T-cell (primary cell): Measurements from ENCODE around the gene CGB3. TPM values are rescaled to one million over a fixed set of nuclear protein-coding genes. Genes with fewer than 3 reads are reported as not detected.

Source experiments
- ATAC-seq, 4 experiments: fragments of 200-7000 bp in 3 of 4; fragments of 150-1000 bp in 1 of 4; cut with Tn5 transposase; replicated peaks in 1 of 4; 1 replicate in 3 of 4; 2 replicates in 1 of 4; pipeline ENCODE4 v1.10.0; 2021; ENCODE audit warnings: moderate library complexity in 3 of 4, mild to moderate bottlenecking in 2 of 4, moderate number of reproducible peaks in 1 of 4
- CTCF ChIA-PET, 2 donors: fragments of 300-600 bp; sonication (Branson Sonifier 250); formaldehyde crosslinking; loops; one replicate each; lab custom pipeline; 2022; ENCODE audit warnings: antibody characterized with exemption in 2 of 2; lab: Charles Lee
- POLR2A ChIA-PET, 2 donors: fragments of 300-600 bp; sonication (Branson Sonifier 250); formaldehyde crosslinking; loops; one replicate each; lab custom pipeline; 2022; ENCODE audit warnings: antibody characterized with exemption in 2 of 2; lab: Charles Lee
- DNase-seq, 35 experiments: peaks; one replicate each; pipeline versions ENCODE4 v3.0.0 to v3.0.0-alpha.2; 2013 to 2023
- H3K27ac ChIP-seq: one replicate; pipeline ENCODE4 v1.5.1; 2013; ENCODE audit warnings: low read length
- H3K27me3 ChIP-seq, 2 experiments: replicated peaks in 1 of 2; 1 replicate in 1 of 2; 2 replicates in 1 of 2; pipeline versions ENCODE4 v1.6.1 to v1.7.0; 2013; ENCODE audit warnings: low read length in 1 of 2, mixed read lengths in 1 of 2; ENCODE audit not compliant: control insufficient read depth in 2 of 2, insufficient read depth in 2 of 2; ENCODE audit errors: extremely low read depth in 1 of 2
- H3K36me3 ChIP-seq, 2 donors: 1 replicate in 1 of 2; 2 replicates in 1 of 2; pipeline versions ENCODE4 v1.6.1 to v1.7.0; 2013; ENCODE audit warnings: low read length in 1 of 2; ENCODE audit not compliant: control insufficient read depth in 2 of 2, insufficient read depth in 1 of 2; ENCODE audit errors: extremely low read depth in 1 of 2
- H3K4me1 ChIP-seq, 2 experiments: 1 replicate in 1 of 2; 2 replicates in 1 of 2; pipeline versions ENCODE4 v1.6.1 to v1.7.0; 2013; ENCODE audit warnings: low read length in 2 of 2, mixed read lengths in 1 of 2; ENCODE audit not compliant: insufficient read depth in 2 of 2, control insufficient read depth in 1 of 2; ENCODE audit errors: extremely low read depth in 1 of 2
- H3K4me3 ChIP-seq, 2 donors: 1 replicate in 1 of 2; 2 replicates in 1 of 2; pipeline versions ENCODE4 v1.5.1 to v1.7.0; 2013; ENCODE audit warnings: mild to moderate bottlenecking in 2 of 2, low read length in 1 of 2, moderate library complexity in 1 of 2; ENCODE audit not compliant: control insufficient read depth in 1 of 2; ENCODE audit errors: extremely low read depth in 1 of 2
- H3K9me3 ChIP-seq: 2 replicates; pipeline ENCODE4 v1.7.0; 2013
- H3K27ac Mint-ChIP-seq, 2 donors: one replicate each; pipeline ENCODE4 v1.8.0; 2020 to 2021; ENCODE audit warnings: mild to moderate bottlenecking in 2 of 2, mixed read lengths in 2 of 2
- H3K27me3 Mint-ChIP-seq, 2 donors: one replicate each; pipeline ENCODE4 v1.8.0; 2021 to 2022; ENCODE audit warnings: mixed read lengths in 2 of 2
- H3K36me3 Mint-ChIP-seq: one replicate; pipeline ENCODE4 v1.8.0; 2021; ENCODE audit warnings: mixed read lengths
- H3K4me1 Mint-ChIP-seq, 3 donors: one replicate each; pipeline ENCODE4 v1.8.0; 2020 to 2022; ENCODE audit warnings: mixed read lengths in 3 of 3, mild to moderate bottlenecking in 1 of 3
- H3K4me3 Mint-ChIP-seq, 3 donors: one replicate each; pipeline ENCODE4 v1.8.0; 2020 to 2022; ENCODE audit warnings: mild to moderate bottlenecking in 3 of 3, mixed read lengths in 3 of 3, moderate library complexity in 3 of 3
- H3K9me3 Mint-ChIP-seq, 3 donors: one replicate each; pipeline ENCODE4 v1.8.0; 2020 to 2022; ENCODE audit warnings: mixed read lengths in 3 of 3
- WGBS: methylation state at CpG from one replicate; pipeline ENCODE4 v1.1.5; 2013; ENCODE audit warnings: missing lambda C conversion rate; ENCODE audit not compliant: insufficient coverage; 5-methylcytosine and 5-hydroxymethylcytosine counted together
- total RNA-seq, 35 experiments: library from RNA in 6 of 35; stranded (reverse) in 6 of 35; fragments of 120-200 nt in 1 of 35; gene quantifications; one replicate each; pipeline versions ENCODE4 v1.2.1 to v1.2.4 and lab custom pipeline; 2013 to 2026

The CGB3 gene
- total RNA-seq, 5 donors from 2014 or later (not counting 1 experiment from before 2014, with no cell fraction given): not detected

DNA sequence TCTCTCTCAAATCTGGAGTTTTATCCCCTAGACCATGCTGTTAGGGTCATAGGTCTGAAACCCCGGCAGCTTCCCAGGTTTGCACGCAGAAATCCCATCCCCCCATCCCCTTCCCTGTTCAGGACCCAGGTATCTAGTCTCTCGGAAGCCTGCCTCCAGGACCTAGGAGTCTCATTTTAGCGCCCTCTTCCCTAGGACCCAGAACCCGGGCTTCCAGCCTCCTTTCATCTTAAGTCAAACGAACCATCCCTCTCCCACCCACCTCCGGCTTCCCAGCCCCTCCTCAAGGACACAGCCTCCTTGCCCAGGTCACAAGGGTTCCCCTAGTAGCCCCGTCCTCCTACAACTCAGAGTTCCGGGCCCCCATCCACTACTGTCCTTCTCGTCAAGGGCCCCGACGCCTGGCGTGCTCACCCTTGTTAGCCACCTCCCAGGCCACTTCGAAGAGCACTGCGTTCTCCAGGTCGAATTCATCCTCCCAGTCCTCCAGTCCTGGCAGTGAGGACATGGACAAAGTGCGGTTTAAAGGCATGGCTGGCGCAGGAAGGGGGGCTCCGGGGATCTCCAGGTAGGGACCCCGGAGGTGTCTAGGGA is 31.5 kb downstream of the CGB3 start:
- peak overlapping the region; percentile 92 to 95 (median 94) for H3K4me3 Mint-ChIP-seq
- ChIA-PET POLR2A (interaction anchor here in 1 of 2 donors (0.6 to 1.1 kb wide), 3 partner anchors 121 to 882 kb away, joined by 3 to 5 read pairs (median 3); partner anchors contain the start of gene PLA2G4C), CTCF (interaction anchor here (0.9 to 1.9 kb wide), 18 partner anchors 9 to 858 kb away, joined by 3 to 16 read pairs (median 4); partner anchors contain the start of genes NUCB1 (in 1 of the 2) and PTOV1 (in 1 of the 2))
- peak in 4 of 35 experiments; percentile 11 to 13 (median 11) for DNase-seq
- Histone ChIP-seq H3K9me3 (no peaks in the 10 kb centered on the region), H3K4me3 (peak overlapping the region; percentile 84 to 95), H3K4me1 (peaks cover 3 to 41% of the 10 kb centered on the region in 2 experiments), H3K27ac (peak overlapping the region; percentile 72), H3K36me3 (peaks cover 0 to 10% of the 10 kb centered on the region in 2 donors), H3K27me3 (no peaks in the 10 kb centered on the region)
- peak overlapping the region; percentile 92 to 95 for H3K27ac Mint-ChIP-seq
- H3K9me3 Mint-ChIP-seq: no peaks in the 10 kb centered on the region
- 0% methylated on average over 16 of the region's 20 CpGs for WGBS
- H3K36me3 Mint-ChIP-seq: peaks cover 11% of the 10 kb centered on the region
- ATAC-seq: no peak
- peaks cover 37 to 57% (median 46%) of the 10 kb centered on the region in 3 donors for H3K4me1 Mint-ChIP-seq
- H3K27me3 Mint-ChIP-seq: no peaks in the 10 kb centered on the region

DNA sequence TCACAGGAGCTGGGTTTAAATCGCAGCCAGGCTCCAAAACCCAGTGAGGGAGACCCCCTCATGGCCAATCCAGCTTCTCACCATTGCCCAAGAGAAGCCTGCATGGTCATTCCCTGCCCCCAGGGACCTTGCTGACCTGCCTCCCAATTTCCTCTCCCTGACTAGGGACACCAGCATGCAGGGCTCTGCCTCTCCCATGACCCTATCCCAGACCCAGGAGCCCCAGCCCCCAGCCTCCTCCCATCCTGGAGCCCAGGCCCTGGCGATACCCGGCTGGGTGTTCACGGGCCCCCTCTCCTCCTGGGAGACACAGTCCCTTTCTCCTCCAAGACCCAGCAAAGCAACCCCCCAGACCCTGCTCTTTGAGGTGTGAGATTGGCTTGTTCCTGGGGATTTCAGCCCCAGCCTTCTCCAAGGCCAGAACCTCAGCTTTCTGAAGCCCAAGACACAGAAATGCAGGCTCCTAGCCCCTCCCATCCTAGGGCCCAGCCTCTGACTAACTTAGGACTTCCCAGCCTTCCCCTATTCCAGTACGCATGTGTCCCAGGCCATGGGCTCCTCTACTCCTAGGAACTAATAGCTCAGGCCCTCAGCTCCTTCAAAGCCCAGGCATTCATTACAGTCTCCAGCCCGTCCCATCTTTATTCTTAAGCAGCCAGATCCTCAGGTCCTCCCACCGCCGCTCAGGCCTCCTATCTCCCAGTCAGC is 32.1 kb downstream of the CGB3 start:
- peaks cover 3 to 41% of the 10 kb centered on the region in 2 experiments for H3K4me1 ChIP-seq
- DNase-seq (no peak), ATAC-seq (no peak)
- no peaks in the 10 kb centered on the region for H3K9me3 ChIP-seq
- Mint-ChIP-seq H3K9me3 (no peaks in the 10 kb centered on the region), H3K27ac (peak overlapping the region; percentile 92 to 95), H3K4me3 (peak overlapping the region; percentile 92 to 95 (median 94)), H3K36me3 (peaks cover 14% of the 10 kb centered on the region), H3K4me1 (peaks cover 37 to 59% (median 44%) of the 10 kb centered on the region in 3 donors), H3K27me3 (no peaks in the 10 kb centered on the region)
- peaks cover 0 to 10% of the 10 kb centered on the region in 2 donors for H3K36me3 ChIP-seq
- H3K4me3 ChIP-seq: peak overlapping the region; percentile 84 to 95
- H3K27ac ChIP-seq: no peak overlapping the region
- H3K27me3 ChIP-seq: no peaks in the 10 kb centered on the region
- ChIA-PET CTCF (interaction anchor here in 1 of 2 donors (0.6 to 1.9 kb wide), 3 partner anchors 9 to 232 kb away, joined by 3 to 16 read pairs (median 3); no protein-coding TSS in a partner anchor), POLR2A (interaction anchor here in 1 of 2 donors (0.6 kb wide), 1 partner anchor 882 kb away, joined by 3 read pairs; the partner anchor contains the start of gene PLA2G4C)
- WGBS: 49% methylated on average over 4 of the region's 8 CpGs

DNA sequence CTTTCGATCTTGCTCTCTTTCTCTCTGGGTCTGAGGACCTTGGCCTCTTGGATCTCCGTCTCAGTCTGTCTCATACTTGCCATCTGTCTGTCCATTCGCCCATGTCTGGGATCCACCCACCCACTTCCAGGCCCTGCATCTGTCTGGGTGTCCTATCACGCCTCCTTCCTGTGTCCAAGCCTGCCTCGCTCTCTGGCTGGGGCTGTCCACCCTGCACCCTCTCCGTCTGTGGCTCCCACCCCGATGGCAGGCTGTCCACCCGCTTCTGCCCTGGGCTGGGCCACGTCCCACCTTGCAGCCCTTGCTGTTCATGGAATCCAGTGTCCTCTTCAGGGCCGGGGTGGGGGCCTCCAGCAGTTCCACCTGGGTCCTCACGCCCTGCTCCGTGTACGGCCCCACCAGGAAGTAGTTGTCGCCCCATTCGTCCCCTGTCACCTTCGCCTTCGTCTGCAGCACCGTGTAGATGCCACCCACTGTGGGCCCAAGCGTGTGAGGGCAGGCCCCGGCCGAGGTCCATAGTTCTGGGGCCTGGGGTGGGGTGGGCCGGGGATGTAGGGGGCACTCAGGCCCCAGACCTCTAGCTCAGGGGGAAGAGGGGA is 33.0 kb downstream of the CGB3 start:
- 96% methylated on average over 22 of the region's 22 CpGs for WGBS

DNA sequence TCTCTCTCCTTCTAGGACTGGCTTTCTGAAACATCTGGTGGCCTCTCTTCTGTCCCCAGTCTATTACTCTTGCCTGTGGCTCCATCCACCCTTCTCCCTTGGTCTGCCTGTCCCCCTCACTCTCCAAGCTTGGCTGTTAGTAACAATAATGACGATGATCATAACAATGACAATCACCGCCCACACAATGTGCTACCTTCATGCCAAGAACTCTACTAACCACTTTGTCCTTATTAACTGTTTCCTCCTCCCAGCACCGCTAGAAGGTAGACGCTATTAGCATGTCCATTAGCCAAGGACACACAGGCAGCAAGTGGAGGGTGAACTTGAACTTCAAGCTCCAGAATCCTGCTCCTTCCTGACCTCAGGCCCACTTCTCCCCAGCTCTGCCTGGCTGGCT is 33.7 kb downstream of the CGB3 start:
- DNase-seq (no peak), ATAC-seq (no peak)
- 88% methylated on average over 4 of the region's 4 CpGs for WGBS
- ChIA-PET CTCF (no interaction called here), POLR2A (no interaction called here)
- H3K27me3 Mint-ChIP-seq: no peaks in the 10 kb centered on the region
- peaks cover 37 to 58% (median 41%) of the 10 kb centered on the region in 3 donors for H3K4me1 Mint-ChIP-seq
- Histone ChIP-seq H3K36me3 (peaks cover 0 to 12% of the 10 kb centered on the region in 2 donors), H3K27me3 (no peaks in the 10 kb centered on the region), H3K4me1 (peaks cover 3 to 39% of the 10 kb centered on the region in 2 experiments), H3K27ac (no peak overlapping the region), H3K9me3 (no peaks in the 10 kb centered on the region), H3K4me3 (no peak overlapping the region)
- H3K9me3 Mint-ChIP-seq: no peaks in the 10 kb centered on the region
- H3K4me3 Mint-ChIP-seq: no peak overlapping the region
- H3K27ac Mint-ChIP-seq: peak overlapping the region in 1 of 2 donors; percentile 1
- H3K36me3 Mint-ChIP-seq: peaks cover 16% of the 10 kb centered on the region

More for the DNA sequence above, 33.0 kb downstream of the CGB3 start:
- Mint-ChIP-seq H3K9me3 (no peaks in the 10 kb centered on the region), H3K27ac (no peak overlapping the region), H3K4me3 (peak overlapping the region in 2 of 3 donors; percentile 17 to 94), H3K36me3 (peaks cover 14% of the 10 kb centered on the region), H3K4me1 (peaks cover 37 to 59% (median 42%) of the 10 kb centered on the region in 3 donors), H3K27me3 (no peaks in the 10 kb centered on the region)
- H3K27ac ChIP-seq: no peak overlapping the region
- H3K4me1 ChIP-seq: peaks cover 3 to 41% of the 10 kb centered on the region in 2 experiments
- POLR2A ChIA-PET: no interaction called here
- no peaks in the 10 kb centered on the region for H3K27me3 ChIP-seq
- CTCF ChIA-PET: interaction anchor here in 1 of 2 donors (0.6 kb wide), 2 partner anchors 11 to 231 kb away, joined by 3 read pairs; no protein-coding TSS in a partner anchor
- DNase-seq (no peak), ATAC-seq (no peak)
- H3K9me3 ChIP-seq: no peaks in the 10 kb centered on the region
- peaks cover 0 to 10% of the 10 kb centered on the region in 2 donors for H3K36me3 ChIP-seq
- H3K4me3 ChIP-seq: no peak overlapping the region

DNA sequence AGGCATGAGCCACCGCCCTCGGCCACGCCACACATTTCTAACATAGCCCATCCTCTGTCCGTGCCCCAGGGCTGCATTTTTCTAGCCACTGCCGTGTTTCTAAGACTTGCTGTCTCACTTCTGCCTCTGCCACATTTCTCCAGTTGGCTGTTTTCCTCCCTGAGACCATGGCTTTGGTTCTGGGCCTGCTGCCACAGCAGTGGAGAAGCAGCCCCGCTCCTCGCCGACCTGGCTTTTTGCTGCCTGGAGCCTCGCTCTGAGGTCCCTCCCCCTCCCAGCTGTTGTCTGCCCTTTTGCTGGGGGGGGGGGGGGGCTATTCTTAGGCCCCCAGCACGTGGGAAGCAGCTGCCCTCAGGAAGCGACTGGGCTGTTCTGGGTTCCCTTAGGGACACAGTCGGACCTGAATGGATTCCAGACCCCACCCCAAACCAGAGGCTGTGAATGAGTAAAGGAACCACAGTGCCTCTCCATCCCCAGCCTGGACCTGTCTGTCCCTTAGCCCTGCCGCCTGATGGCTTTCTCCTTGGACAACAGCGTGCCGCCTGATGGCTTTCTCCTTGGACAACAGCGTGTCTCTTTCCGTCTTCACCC is 34.3 kb downstream of the CGB3 start:
- ChIA-PET CTCF (no interaction called here), POLR2A (interaction anchor here in 1 of 2 donors (0.6 kb wide), 1 partner anchor 13 kb away, joined by 6 read pairs; no protein-coding TSS in a partner anchor)
- peaks cover 4 to 18% of the 10 kb centered on the region in 2 donors for H3K36me3 ChIP-seq
- H3K9me3 ChIP-seq: no peaks in the 10 kb centered on the region
- H3K4me3 Mint-ChIP-seq: no peak overlapping the region
- H3K9me3 Mint-ChIP-seq: no peaks in the 10 kb centered on the region
- peaks cover 21% of the 10 kb centered on the region for H3K36me3 Mint-ChIP-seq
- DNase-seq: no peak
- no peak overlapping the region for H3K27ac Mint-ChIP-seq
- H3K27me3 ChIP-seq: no peaks in the 10 kb centered on the region
- no peak overlapping the region for H3K27ac ChIP-seq
- over 99% methylated on average over 11 of the region's 17 CpGs for whole genome bisulfite sequencing
- ATAC-seq: no peak
- peaks cover 32 to 52% (median 35%) of the 10 kb centered on the region in 3 donors for H3K4me1 Mint-ChIP-seq
- peaks cover 3 to 36% of the 10 kb centered on the region in 2 experiments for H3K4me1 ChIP-seq
- no peak overlapping the region for H3K4me3 ChIP-seq
- H3K27me3 Mint-ChIP-seq: no peaks in the 10 kb centered on the region
